Activated CD8-positive, alpha-beta memory T cell treated with anti-CD3 and anti-CD28 coated beads, Interleukin-2, amount 10 ng/mL, durations not matched to agents 7 days and 5 days (primary cell): ENCODE measurements around the gene MTNR1A. TPM values are rescaled to one million over a fixed set of nuclear protein-coding genes. Genes with fewer than 3 reads are reported as not detected.

Experiments
- ATAC-seq: fragments of 150-1000 bp; cut with Tn5 transposase; one replicate; pipeline ENCODE4 v1.10.0; 2021; ENCODE audit warnings: moderate library complexity
- CTCF ChIA-PET: fragments of 350-600 bp; sonication (Branson Sonifier 250); formaldehyde crosslinking; loops from one replicate; lab custom pipeline; 2021; ENCODE audit warnings: antibody characterized with exemption; lab: Charles Lee
- DNase-seq: peaks from one replicate; pipeline ENCODE4 v3.0.0-alpha.2; 2020
- H3K27ac Mint-ChIP-seq: one replicate; pipeline ENCODE4 v1.8.0; 2021; ENCODE audit warnings: mild to moderate bottlenecking, mixed read lengths
- H3K27me3 Mint-ChIP-seq: one replicate; pipeline ENCODE4 v1.8.0; 2021; ENCODE audit warnings: mixed read lengths
- H3K36me3 Mint-ChIP-seq: one replicate; pipeline ENCODE4 v1.8.0; 2021; ENCODE audit warnings: mild to moderate bottlenecking, mixed read lengths
- H3K4me1 Mint-ChIP-seq: one replicate; pipeline ENCODE4 v1.8.0; 2021; ENCODE audit warnings: mixed read lengths
- H3K4me3 Mint-ChIP-seq: one replicate; pipeline ENCODE4 v1.8.0; 2021; ENCODE audit warnings: mild to moderate bottlenecking, moderate library complexity, mixed read lengths
- H3K9me3 Mint-ChIP-seq: one replicate; pipeline ENCODE4 v1.8.0; 2022; ENCODE audit warnings: low read depth, mixed read lengths
- total RNA-seq, 2 experiments: library from RNA; stranded (reverse); gene quantifications; one replicate each; pipeline ENCODE4 v1.2.3, GENCODE V29; 2021

Gene MTNR1A
- total RNA-seq, 2 experiments from 2014 or later = not detected

DNA sequence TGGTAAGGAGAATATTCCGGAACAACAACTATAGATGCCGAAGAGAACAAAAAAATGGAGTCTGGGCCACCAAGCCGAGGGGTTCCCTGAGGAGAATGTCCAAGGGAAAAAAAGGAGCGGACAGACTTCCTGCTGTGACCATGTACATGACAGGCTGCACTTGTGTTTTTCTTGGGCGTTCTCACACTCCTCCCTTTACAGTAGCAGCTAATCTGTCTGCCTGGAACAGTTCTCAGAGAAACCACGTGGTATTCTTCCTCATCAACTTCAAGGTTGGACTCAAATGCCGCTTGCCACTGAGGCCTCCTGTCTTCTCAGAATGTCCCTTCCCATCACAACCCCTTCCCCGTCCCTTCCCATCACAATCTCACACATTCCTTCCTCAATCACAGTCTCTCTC, 30.8 kb upstream of the MTNR1A start:
- H3K36me3 Mint-ChIP-seq = no peaks in the 10 kb centered on the region
- no peak overlapping the region for H3K4me3 Mint-ChIP-seq
- H3K4me1 Mint-ChIP-seq = no peaks in the 10 kb centered on the region
- CTCF ChIA-PET = no interaction called here
- DNase-seq (no peak), ATAC-seq (no peak)
- H3K27ac Mint-ChIP-seq = no peak overlapping the region
- peaks cover 4% of the 10 kb centered on the region for H3K9me3 Mint-ChIP-seq
- peaks cover 4% of the 10 kb centered on the region for H3K27me3 Mint-ChIP-seq

DNA sequence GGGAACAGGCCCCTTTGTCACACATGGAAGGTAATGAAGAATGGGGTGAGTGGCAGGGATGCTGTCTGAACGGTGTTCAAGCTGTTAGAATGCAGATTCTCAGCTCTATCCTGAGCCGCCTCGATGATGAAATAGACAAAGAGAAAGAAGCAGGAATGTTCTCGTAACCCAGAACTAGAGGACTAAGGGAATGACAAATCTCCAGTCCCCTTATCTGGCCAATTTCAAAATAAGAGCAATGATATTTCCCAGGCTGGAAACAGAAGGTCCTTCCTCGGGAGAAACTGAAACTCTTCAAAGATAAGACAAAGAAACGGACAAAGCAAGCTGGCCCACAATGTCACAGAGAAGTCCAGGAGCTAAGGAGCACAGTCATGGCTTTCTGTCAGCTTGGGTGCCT, 29.5 kb upstream of the MTNR1A start:
- Mint-ChIP-seq H3K4me1 (no peaks in the 10 kb centered on the region), H3K9me3 (peaks cover 4% of the 10 kb centered on the region), H3K27me3 (peaks cover 4% of the 10 kb centered on the region), H3K27ac (no peak overlapping the region), H3K4me3 (no peak overlapping the region), H3K36me3 (no peaks in the 10 kb centered on the region)
- ATAC-seq (no peak), DNase-seq (no peak)
- CTCF ChIA-PET = no interaction called here

DNA sequence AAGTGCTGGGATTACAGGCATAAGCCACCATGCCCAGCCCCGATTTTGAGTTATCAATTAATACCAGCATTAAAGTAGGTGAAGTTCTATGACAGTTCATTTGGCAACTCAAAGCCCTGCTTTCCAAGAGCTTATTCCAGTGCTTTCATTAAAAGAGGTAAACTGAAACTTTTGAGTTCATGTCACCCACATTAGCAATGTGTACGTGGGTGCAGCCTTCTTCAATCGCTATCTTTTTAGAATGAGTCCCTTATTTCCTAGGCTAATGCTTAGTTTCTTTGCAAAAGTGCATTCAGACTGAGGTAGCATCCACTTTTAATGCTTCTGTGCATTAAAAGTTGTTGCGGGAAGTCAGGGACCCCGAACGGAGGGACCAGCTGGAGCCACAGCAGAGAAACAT, 26.1 kb upstream of the MTNR1A start:
- no peak for ATAC-seq
- Mint-ChIP-seq H3K27me3 (peaks cover 4% of the 10 kb centered on the region), H3K27ac (no peak overlapping the region), H3K9me3 (peaks cover 4% of the 10 kb centered on the region), H3K36me3 (no peaks in the 10 kb centered on the region), H3K4me3 (no peak overlapping the region), H3K4me1 (no peaks in the 10 kb centered on the region)
- DNase-seq = no peak
- CTCF ChIA-PET = no interaction called here

DNA sequence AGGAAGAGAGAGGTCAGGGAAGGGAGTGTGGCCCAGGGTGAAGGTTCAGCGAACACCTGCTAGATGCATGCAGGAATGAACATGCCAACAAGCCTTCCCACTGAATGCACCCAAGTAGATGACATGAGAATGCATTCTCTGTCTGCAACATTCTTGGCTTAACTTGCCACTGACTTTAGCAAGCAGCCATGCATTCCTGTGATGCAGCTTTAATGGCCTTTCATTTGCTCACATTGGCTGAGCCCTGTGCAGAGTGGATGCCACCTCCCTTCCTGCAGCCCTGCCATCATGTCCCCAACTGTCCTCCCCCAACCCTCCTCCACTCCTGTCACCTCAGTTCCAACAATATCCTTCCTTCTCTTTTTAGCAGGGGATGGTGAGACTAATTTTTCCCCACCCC, 25.3 kb upstream of the MTNR1A start:
- H3K27ac Mint-ChIP-seq = no peak overlapping the region
- CTCF ChIA-PET = no interaction called here
- no peaks in the 10 kb centered on the region for H3K4me1 Mint-ChIP-seq
- H3K4me3 Mint-ChIP-seq = no peak overlapping the region
- H3K36me3 Mint-ChIP-seq = no peaks in the 10 kb centered on the region
- ATAC-seq (no peak), DNase-seq (no peak)
- H3K27me3 Mint-ChIP-seq = peaks cover 4% of the 10 kb centered on the region
- peaks cover 4% of the 10 kb centered on the region for H3K9me3 Mint-ChIP-seq

DNA sequence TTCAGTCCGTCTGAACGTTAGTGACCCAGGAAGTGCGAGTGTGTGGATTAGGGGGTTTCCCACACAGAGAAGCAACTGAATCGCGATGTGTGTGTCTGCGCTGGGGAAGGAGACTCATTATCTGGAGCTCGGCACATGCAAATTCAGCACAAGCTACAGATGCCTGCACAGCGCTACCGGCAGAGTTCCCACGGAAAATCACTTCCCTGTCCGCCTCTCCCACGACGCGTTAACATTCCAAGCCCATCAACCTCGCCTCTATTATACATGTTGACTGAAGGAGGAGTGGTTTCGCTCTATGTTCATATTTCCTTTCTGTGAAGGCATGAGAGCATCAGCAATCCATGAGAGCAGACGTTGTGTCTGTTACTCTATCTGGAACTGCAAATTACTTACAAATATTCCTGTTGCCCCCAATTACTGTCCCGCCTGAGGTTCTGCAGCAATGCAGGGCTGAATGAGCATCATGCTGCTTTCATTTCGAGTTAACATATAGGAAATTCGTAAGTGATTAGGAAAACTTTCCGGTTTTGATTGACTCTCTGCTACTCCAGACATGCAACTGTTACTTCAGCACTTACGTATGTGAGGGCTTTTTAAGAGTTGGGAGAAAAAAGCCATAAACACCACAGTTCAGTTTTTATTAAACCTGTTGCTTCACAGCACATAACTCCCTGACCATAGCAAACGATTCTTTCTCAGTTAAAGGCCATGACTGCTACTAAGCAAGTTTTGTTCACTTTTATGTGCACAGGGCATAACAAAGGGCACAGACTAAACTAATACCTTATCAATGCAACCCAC, 15.0 kb upstream of the MTNR1A start:
- H3K4me1 Mint-ChIP-seq = no peaks in the 10 kb centered on the region
- CTCF ChIA-PET = no interaction called here
- peaks cover 2% of the 10 kb centered on the region for H3K9me3 Mint-ChIP-seq
- DNase-seq (no peak), ATAC-seq (no peak)
- no peaks in the 10 kb centered on the region for H3K36me3 Mint-ChIP-seq
- no peak overlapping the region for H3K27ac Mint-ChIP-seq
- H3K27me3 Mint-ChIP-seq = no peaks in the 10 kb centered on the region
- no peak overlapping the region for H3K4me3 Mint-ChIP-seq

DNA sequence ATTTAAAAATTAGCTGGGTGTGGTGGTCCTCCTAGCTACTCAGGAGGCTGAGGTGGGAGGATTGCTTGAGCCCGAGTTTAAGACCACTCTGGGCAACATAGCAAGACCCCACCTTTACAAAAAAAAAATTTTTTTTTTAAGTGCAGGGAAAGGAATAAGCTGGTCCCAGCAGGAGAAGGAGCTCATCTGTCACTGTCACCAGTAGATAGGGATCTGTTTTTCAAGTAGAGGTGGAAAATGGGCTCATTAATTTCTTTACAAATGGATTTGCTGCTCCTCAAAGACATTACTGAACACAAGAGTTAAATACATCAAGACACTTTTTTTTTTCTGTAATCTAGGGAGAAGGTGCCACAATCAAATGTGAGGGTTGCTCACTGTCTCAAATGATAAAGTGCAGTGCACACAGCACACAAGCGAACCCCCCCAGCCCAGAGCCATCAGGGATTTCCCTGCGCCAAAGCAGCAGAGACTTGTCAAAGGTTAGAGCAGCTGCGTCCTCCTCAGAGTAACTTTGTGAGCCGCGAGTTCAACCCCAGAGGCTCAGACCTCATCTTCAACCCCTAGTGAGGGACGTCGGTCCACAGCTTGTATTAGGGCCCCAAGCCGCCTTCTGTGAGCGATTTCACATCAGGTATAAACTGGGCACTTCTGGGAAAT, 14.3 kb upstream of the MTNR1A start:
- Mint-ChIP-seq H3K4me1 (no peaks in the 10 kb centered on the region), H3K4me3 (no peak overlapping the region), H3K9me3 (peaks cover 2% of the 10 kb centered on the region), H3K27me3 (no peaks in the 10 kb centered on the region), H3K36me3 (no peaks in the 10 kb centered on the region), H3K27ac (no peak overlapping the region)
- CTCF ChIA-PET = no interaction called here
- no peak for ATAC-seq
- no peak for DNase-seq

DNA sequence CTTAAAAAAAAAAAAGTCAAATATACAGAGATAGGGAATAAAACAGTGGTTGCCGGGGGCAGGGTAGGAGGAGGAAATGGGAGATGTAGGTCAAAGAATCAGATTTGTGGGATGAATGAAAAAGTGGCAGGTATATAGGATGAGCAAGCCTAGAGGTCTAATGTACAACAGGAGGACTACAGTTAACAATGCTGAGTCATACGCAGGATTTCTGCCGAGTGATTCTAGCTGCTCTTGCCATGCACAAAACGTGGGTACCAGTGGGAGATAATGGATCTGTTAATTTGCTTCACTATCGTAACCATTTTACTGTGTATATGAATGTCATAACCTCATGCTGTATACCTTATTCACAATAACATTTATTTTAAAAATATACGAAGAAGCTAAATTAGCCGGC, 10.7 kb upstream of the MTNR1A start:
- H3K9me3 Mint-ChIP-seq = peaks cover 2% of the 10 kb centered on the region
- H3K4me3 Mint-ChIP-seq = no peak overlapping the region
- CTCF ChIA-PET = no interaction called here
- H3K36me3 Mint-ChIP-seq = no peaks in the 10 kb centered on the region
- no peaks in the 10 kb centered on the region for H3K27me3 Mint-ChIP-seq
- no peak overlapping the region for H3K27ac Mint-ChIP-seq
- H3K4me1 Mint-ChIP-seq = no peaks in the 10 kb centered on the region
- ATAC-seq = no peak
- no peak for DNase-seq

DNA sequence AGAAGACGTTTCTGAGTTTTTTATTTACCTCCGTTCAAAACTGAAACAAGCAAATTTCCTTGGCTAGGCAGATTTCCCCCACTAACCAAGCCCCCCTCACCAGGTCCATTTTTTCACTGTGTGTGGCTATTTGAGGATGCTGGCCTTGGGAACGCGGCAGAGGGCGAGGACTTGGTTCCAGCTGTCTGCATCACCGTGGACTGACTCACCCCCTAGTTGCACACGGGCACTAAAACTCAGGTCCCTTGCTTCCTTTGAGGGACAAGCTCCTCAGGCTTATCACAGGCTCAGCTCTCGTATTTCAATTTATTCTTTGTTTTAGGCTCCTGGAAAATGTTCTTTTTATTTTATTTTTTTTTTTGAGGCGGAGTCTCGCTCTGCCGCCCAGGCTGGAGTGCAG, 8.4 kb upstream of the MTNR1A start:
- DNase-seq = no peak
- no peaks in the 10 kb centered on the region for H3K36me3 Mint-ChIP-seq
- peaks cover 6% of the 10 kb centered on the region for H3K9me3 Mint-ChIP-seq
- H3K4me1 Mint-ChIP-seq = no peaks in the 10 kb centered on the region
- CTCF ChIA-PET = no interaction called here
- no peak overlapping the region for H3K4me3 Mint-ChIP-seq
- H3K27ac Mint-ChIP-seq = no peak overlapping the region
- no peaks in the 10 kb centered on the region for H3K27me3 Mint-ChIP-seq
- ATAC-seq = no peak

DNA sequence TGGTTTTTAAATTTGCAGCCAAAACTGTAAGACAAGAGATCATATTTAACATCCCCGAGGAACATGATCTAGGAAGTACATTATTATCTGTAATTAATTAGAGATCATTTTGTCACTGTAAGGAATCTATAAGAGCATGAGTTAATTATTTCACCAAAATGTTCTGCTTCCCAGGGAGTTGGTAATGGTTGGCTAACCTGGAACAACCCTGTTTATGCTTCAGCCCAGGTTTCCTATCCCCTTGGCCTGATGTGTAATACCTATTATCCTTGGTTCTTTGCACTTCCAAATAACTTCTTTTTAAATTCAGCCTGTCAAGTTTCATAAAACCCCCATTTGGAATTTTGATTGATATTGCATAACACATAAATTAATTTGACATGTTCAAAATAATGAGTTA, 6.4 kb upstream of the MTNR1A start:
- H3K27me3 Mint-ChIP-seq = no peaks in the 10 kb centered on the region
- no peak for ATAC-seq
- CTCF ChIA-PET = no interaction called here

DNA sequence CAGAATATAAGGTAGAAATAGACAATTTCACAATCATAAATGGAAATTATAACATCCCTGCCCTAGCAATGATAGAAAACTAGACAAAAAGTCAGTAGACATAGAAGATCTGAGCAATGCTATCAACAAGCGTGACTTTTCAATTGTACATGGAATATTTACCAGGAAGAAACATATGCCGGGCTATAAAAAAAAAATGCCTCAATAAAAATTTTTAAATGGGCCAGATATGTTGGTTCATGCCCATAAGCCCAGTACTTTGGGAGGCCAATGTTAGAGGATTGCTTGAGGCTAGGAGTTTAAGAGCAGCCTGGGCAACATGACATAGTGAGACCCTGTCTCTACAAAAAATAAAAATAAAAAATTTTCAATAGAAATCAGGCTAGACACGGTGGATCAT, 5.3 kb upstream of the MTNR1A start:
- Mint-ChIP-seq H3K27me3 (peaks cover 4% of the 10 kb centered on the region), H3K4me1 (no peaks in the 10 kb centered on the region), H3K9me3 (peaks cover 8% of the 10 kb centered on the region), H3K27ac (no peak overlapping the region), H3K4me3 (no peak overlapping the region), H3K36me3 (peaks cover 2% of the 10 kb centered on the region)
- CTCF ChIA-PET = interaction anchor here (1.4 kb wide), 1 partner anchor 27 kb away, joined by 3 read pairs; no protein-coding TSS in a partner anchor
- DNase-seq (no peak), ATAC-seq (no peak)

More for the DNA sequence above, 6.4 kb upstream of the MTNR1A start:
- no peak overlapping the region for H3K4me3 Mint-ChIP-seq
- H3K9me3 Mint-ChIP-seq = peaks cover 6% of the 10 kb centered on the region
- H3K4me1 Mint-ChIP-seq = no peaks in the 10 kb centered on the region
- no peak overlapping the region for H3K27ac Mint-ChIP-seq
- H3K36me3 Mint-ChIP-seq = no peaks in the 10 kb centered on the region
- DNase-seq = no peak

DNA sequence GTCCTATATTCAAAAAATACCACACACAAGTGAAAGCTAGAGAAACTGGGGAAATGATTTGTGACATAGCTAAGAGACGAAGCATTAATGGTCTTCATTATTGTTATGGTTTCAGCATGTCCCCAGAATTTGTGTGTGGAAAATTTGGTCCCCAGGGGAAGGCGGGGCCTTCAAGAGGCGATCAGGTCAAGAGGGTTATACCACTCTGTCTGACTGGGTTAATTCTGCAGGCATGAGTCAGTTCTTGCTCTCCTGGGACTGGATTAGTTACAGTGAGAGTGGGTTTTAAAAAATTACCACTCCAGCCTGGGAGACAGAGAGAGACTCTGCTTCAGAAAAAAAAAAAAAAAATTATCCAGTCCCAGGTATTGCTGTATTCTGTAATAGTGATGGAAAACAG, 2.1 kb upstream of the MTNR1A start:
- no peak overlapping the region for H3K4me3 Mint-ChIP-seq
- peaks cover 9% of the 10 kb centered on the region for H3K9me3 Mint-ChIP-seq
- no peaks in the 10 kb centered on the region for H3K4me1 Mint-ChIP-seq
- ATAC-seq (no peak), DNase-seq (no peak)
- peaks cover 15% of the 10 kb centered on the region for H3K27me3 Mint-ChIP-seq
- no peak overlapping the region for H3K27ac Mint-ChIP-seq
- peaks cover 3% of the 10 kb centered on the region for H3K36me3 Mint-ChIP-seq
- CTCF ChIA-PET = no interaction called here

DNA sequence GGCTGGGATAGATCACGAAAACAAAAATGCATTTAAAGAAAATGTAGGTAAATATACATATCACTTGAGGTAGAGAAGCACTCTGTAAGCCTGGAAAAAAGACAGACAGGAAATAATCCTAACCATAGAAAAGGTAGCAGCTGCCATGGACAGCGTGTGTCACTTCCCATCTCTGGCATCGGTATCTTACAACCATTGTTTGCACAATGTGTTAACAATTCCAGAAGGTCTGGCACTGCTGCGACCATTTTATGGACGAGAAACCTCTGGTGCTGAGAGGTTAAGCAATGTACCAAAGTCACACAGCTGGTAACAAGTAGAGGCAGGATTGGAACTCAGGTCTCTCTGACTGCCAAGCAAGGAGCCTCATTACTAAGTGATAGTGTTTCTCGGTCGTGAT, 1.7 kb upstream of the MTNR1A start:
- Mint-ChIP-seq H3K4me1 (no peaks in the 10 kb centered on the region), H3K36me3 (peaks cover 3% of the 10 kb centered on the region), H3K27ac (no peak overlapping the region), H3K27me3 (peaks cover 15% of the 10 kb centered on the region), H3K4me3 (no peak overlapping the region), H3K9me3 (peaks cover 9% of the 10 kb centered on the region)
- DNase-seq (no peak), ATAC-seq (no peak)
- CTCF ChIA-PET = no interaction called here

DNA sequence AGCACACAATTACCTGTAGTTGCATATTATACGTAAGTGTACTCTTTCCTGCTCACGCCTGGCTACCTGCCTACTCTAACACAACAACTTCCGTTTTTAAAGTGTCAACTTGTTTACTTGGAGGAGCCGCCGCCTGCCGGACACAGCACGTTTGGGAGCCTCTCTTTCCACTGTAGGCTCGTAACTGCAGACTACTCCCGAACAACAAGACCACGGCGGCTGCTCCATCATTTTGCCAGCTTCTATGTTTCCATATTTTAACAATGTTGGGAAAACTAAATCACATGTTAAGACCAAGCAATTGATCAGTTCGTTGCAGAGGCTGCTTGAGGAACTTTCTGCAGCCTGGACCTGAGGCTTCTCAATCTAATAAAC, 841 bp downstream of the MTNR1A start:
- DNase-seq (no peak), ATAC-seq (no peak)
- Mint-ChIP-seq H3K9me3 (peaks cover 4% of the 10 kb centered on the region), H3K4me3 (no peak overlapping the region), H3K4me1 (no peaks in the 10 kb centered on the region), H3K27me3 (peaks cover 15% of the 10 kb centered on the region), H3K36me3 (peaks cover 3% of the 10 kb centered on the region), H3K27ac (no peak overlapping the region)
- CTCF ChIA-PET = no interaction called here

DNA sequence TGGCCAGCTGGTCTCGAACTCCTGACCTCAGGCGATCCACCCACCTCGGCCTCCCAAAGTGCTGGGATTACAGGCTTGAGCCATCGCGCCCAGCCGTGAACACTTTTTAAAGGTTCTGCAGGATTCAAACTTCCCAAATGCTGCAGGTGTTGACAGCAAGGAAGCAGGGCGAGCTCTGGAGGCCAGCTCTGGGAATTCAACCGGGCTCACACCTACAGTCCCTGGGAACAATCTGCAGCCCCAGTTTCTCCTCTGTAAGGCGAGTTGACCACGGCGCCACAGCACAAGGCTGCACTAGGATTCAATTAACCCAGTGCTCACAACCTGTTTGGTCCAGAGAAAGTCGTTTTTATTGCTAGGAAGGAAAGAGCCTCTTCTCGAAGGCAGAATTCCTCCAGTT, 1.6 kb downstream of the MTNR1A start:
- DNase-seq = no peak
- H3K4me1 Mint-ChIP-seq = no peaks in the 10 kb centered on the region
- peaks cover 4% of the 10 kb centered on the region for H3K9me3 Mint-ChIP-seq
- no peak overlapping the region for H3K4me3 Mint-ChIP-seq
- CTCF ChIA-PET = no interaction called here
- H3K27ac Mint-ChIP-seq = no peak overlapping the region
- peaks cover 3% of the 10 kb centered on the region for H3K36me3 Mint-ChIP-seq
- ATAC-seq = no peak
- H3K27me3 Mint-ChIP-seq = peaks cover 15% of the 10 kb centered on the region
